Measurements from ENCODE around the gene RHBDD1. TPM values are rescaled to one million over a fixed set of nuclear protein-coding genes. Genes with fewer than 3 reads are reported as not detected.

Gene RHBDD1
- polyA plus RNA-seq, 3 donors = 8.1 to 19.5 (median 15.5) TPM

GRCh38 chr2:226845386-226846116, 9.7 kb downstream of the RHBDD1 start:
- 80% methylated on average over 2 of the region's 3 CpGs for WGBS (ENCODE audit: insufficient coverage)
- H3K27me3 Mint-ChIP-seq (ENCODE audit: low read depth in 3 of 3) = peaks cover 0 to 2% (median 0%) of the 10 kb centered on the region in 3 donors
- no peaks in the 10 kb centered on the region for H3K4me1 ChIP-seq (ENCODE audit: control insufficient read depth in 1 of 2, insufficient read depth in 2 of 2, low read length in 2 of 2)
- H3K4me3 ChIP-seq (replicated peaks in 1 of 3; ENCODE audit: low read depth in 2 of 3, low read length in 3 of 3) = no peak overlapping the region
- peaks cover 2 to 9% (median 5%) of the 10 kb centered on the region in 7 donors for H3K9me3 Mint-ChIP-seq
- peaks cover 16 to 22% of the 10 kb centered on the region in 2 donors for H3K36me3 Mint-ChIP-seq
- H3K4me3 Mint-ChIP-seq = no peak overlapping the region
- H3K27ac ChIP-seq (ENCODE audit: low read depth in 1 of 2, low read length in 2 of 2) = no peak overlapping the region
- intact Hi-C loops (cut with micrococcal nuclease) = no loop called here
- H3K27me3 ChIP-seq (ENCODE audit: control insufficient read depth in 2 of 2, insufficient read depth in 2 of 2, low read length in 2 of 2) = no peaks in the 10 kb centered on the region
- H2AFZ ChIP-seq (ENCODE audit: insufficient read depth, low read depth, low read length, poor library complexity, severe bottlenecking) = no peak overlapping the region
- H3K9me3 ChIP-seq (replicated peaks in 1 of 2; ENCODE audit: control insufficient read depth in 1 of 2, insufficient read depth in 1 of 2, low read length in 2 of 2) = no peaks in the 10 kb centered on the region
- H3K79me2 ChIP-seq (ENCODE audit: insufficient read depth, low read length) = no peaks in the 10 kb centered on the region
- H4K20me1 ChIP-seq (ENCODE audit: insufficient read depth, low read length) = no peaks in the 10 kb centered on the region
- H3K4me2 ChIP-seq (replicated peaks; ENCODE audit: extremely low read depth, low read length, poor library complexity, severe bottlenecking) = no peak overlapping the region
- peaks cover 0 to 4% of the 10 kb centered on the region in 2 donors for H3K36me3 ChIP-seq (replicated peaks in 1 of 2; ENCODE audit: control insufficient read depth in 1 of 2, insufficient read depth in 2 of 2, low read length in 2 of 2)
- DNase-seq = no peak
- H3K9ac ChIP-seq (ENCODE audit: insufficient read depth, low read length, poor library complexity, severe bottlenecking) = no peak overlapping the region
- no peak for TF ChIP-seq CTCF (IDR thresholded peaks at IDR 0.05)
- peaks cover 11% of the 10 kb centered on the region for H3K4me1 Mint-ChIP-seq
- no peak overlapping the region for H3K27ac Mint-ChIP-seq

- no peaks in the 10 kb centered on the region for H3K4me1 ChIP-seq (ENCODE audit: control insufficient read depth in 1 of 2, insufficient read depth in 2 of 2, low read length in 2 of 2)
- no peaks in the 10 kb centered on the region for H4K20me1 ChIP-seq (ENCODE audit: insufficient read depth, low read length)
- peaks cover 0 to 4% of the 10 kb centered on the region in 2 donors for H3K36me3 ChIP-seq (replicated peaks in 1 of 2; ENCODE audit: control insufficient read depth in 1 of 2, insufficient read depth in 2 of 2, low read length in 2 of 2)
- TF ChIP-seq CTCF (IDR thresholded peaks at IDR 0.05) = no peak
- no peak overlapping the region for H2AFZ ChIP-seq (ENCODE audit: insufficient read depth, low read depth, low read length, poor library complexity, severe bottlenecking)
- no peaks in the 10 kb centered on the region for H3K27me3 ChIP-seq (ENCODE audit: control insufficient read depth in 2 of 2, insufficient read depth in 2 of 2, low read length in 2 of 2)
- no peaks in the 10 kb centered on the region for H3K9me3 ChIP-seq (replicated peaks in 1 of 2; ENCODE audit: control insufficient read depth in 1 of 2, insufficient read depth in 1 of 2, low read length in 2 of 2)
- Mint-ChIP-seq H3K4me1 (peaks cover 11% of the 10 kb centered on the region), H3K36me3 (peaks cover 9 to 22% of the 10 kb centered on the region in 2 donors), H3K27me3 (ENCODE audit: low read depth in 3 of 3) (peaks cover 0 to 2% (median 0%) of the 10 kb centered on the region in 3 donors), H3K4me3 (no peak overlapping the region), H3K9me3 (peaks cover 0 to 9% (median 3%) of the 10 kb centered on the region in 7 donors), H3K27ac (no peak overlapping the region)
- H3K27ac ChIP-seq (ENCODE audit: low read depth in 1 of 2, low read length in 2 of 2) = no peak overlapping the region
- no peak for DNase-seq
- no peak overlapping the region for H3K4me2 ChIP-seq (replicated peaks; ENCODE audit: extremely low read depth, low read length, poor library complexity, severe bottlenecking)
- H3K9ac ChIP-seq (ENCODE audit: insufficient read depth, low read length, poor library complexity, severe bottlenecking) = no peak overlapping the region
- no CpG with 5 or more reads among the region's 1 CpG for WGBS (ENCODE audit: insufficient coverage)
- H3K4me3 ChIP-seq (replicated peaks in 1 of 3; ENCODE audit: low read depth in 2 of 3, low read length in 3 of 3) = no peak overlapping the region
- H3K79me2 ChIP-seq (ENCODE audit: insufficient read depth, low read length) = no peaks in the 10 kb centered on the region
- intact Hi-C loops (cut with micrococcal nuclease) = no loop called here
Observed at GRCh38 chr2:226847090-226847489, 11.2 kb downstream of the RHBDD1 start.

Measured in CD14-positive monocyte (primary cell).